Suprapubic skin (tissue), 4 donors: Measurements from ENCODE around the gene RNASEH1. TPM values are rescaled to one million over a fixed set of nuclear protein-coding genes. Genes with fewer than 3 reads are reported as not detected.
"Not testable (repeated sequence)": the region's sequence is repeated elsewhere in the genome, so short reads cannot be mapped to it uniquely, and the experiment has no call there.

Experiments used
- DNase-seq, 2 donors: peaks; one replicate each; pipeline ENCODE4 v3.0.0-alpha.2; 2019; ENCODE audit warnings: low spot score in 2 of 2
- H3K27ac ChIP-seq: fragments of 200-600 bp; sonication (generic); one replicate; pipeline ENCODE4 v1.5.1; 2019
- H3K27me3 ChIP-seq: fragments of 200-600 bp; sonication (generic); one replicate; pipeline ENCODE4 v1.5.1; 2019
- H3K36me3 ChIP-seq: fragments of 200-600 bp; sonication (generic); one replicate; pipeline ENCODE4 v1.5.1; 2019
- H3K4me1 ChIP-seq: fragments of 200-600 bp; sonication (generic); one replicate; pipeline ENCODE4 v1.5.1; 2019
- H3K4me3 ChIP-seq: fragments of 200-600 bp; sonication (generic); one replicate; pipeline ENCODE4 v1.5.1; 2019; ENCODE audit warnings: mild to moderate bottlenecking
- H3K9me3 ChIP-seq: fragments of 200-600 bp; sonication (generic); one replicate; pipeline ENCODE4 v1.5.1; 2019
- CTCF ChIP-seq, 2 donors: fragments of 200-600 bp in 1 of 2; fragments of 450-650 bp in 1 of 2; sonication (generic) in 1 of 2; IDR thresholded peaks; one replicate each; pipeline ENCODE4 v1.5.1; 2016 to 2019; ENCODE audit warnings: antibody characterized with exemption in 2 of 2, mild to moderate bottlenecking in 1 of 2, moderate library complexity in 1 of 2
- WGBS: methylation state at CpG from one replicate; pipeline ENCODE4 v1.1.5; 2018; 5-methylcytosine and 5-hydroxymethylcytosine counted together
- total RNA-seq, 4 donors: library from RNA; depleted of rRNA; stranded (reverse); fragments of >200 nt; gene quantifications; one replicate each; pipeline ENCODE4 v1.1.0, GENCODE V29; 2016

Gene RNASEH1
- total RNA-seq, 4 donors from 2014 or later = 9.8 to 18.1 (median 15.4) TPM

- H3K4me1 ChIP-seq = no peaks in the 10 kb centered on the region
- DNase-seq = peak in 1 of 2 donors; percentile 5
- H3K36me3 ChIP-seq = peaks cover 71% of the 10 kb centered on the region
- 93% methylated on average over 18 of the region's 18 CpGs for WGBS
- H3K27ac ChIP-seq = no peak overlapping the region
- no peaks in the 10 kb centered on the region for H3K9me3 ChIP-seq
- H3K4me3 ChIP-seq = no peak overlapping the region
- no peak for TF ChIP-seq CTCF (IDR thresholded peaks at IDR 0.05)
- no peaks in the 10 kb centered on the region for H3K27me3 ChIP-seq
Measured at GRCh38 chr2:3498783-3499394, 59.2 kb downstream of the RNASEH1 start.

DNA sequence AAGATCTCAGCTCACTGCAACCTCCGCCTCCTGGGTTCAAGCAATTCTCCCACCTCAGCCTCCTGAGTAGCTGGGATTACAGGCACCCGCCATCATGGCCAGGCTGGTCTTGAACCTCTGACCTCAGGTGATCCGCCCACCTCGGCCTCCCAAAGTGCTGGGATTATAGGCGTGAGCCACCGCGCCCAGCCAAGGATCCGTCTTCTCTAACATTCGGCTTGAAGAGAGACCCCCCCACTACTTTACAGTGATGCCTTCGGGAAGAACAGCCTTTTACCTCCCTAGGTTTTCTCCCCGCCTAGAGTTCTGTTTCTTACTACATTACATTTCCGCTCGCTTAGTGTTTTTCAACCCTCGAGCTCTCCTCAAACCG, 61.4 kb downstream of the RNASEH1 start:
- not testable (repeated sequence) for H3K27ac ChIP-seq, H3K4me3 ChIP-seq, H3K27me3 ChIP-seq, H3K9me3 ChIP-seq, DNase-seq, H3K4me1 ChIP-seq
- 96% methylated on average over 15 of the region's 15 CpGs for WGBS
- peaks cover 66% of the 10 kb centered on the region for H3K36me3 ChIP-seq

Other genes with a start within 250 kb of the RNASEH1 start
- gene EIPR1, start 180.5 kb downstream of the RNASEH1 start, total RNA-seq = 10 to 100 TPM; 29.0 to 37.5 (median 30.7) TPM
- 100 to 1,000 TPM in 3 of 4 donors, 10 to 100 TPM in 1; 90.2 to 248 (median 157) TPM for gene TRAPPC12, start 178.6 kb downstream of the RNASEH1 start, total RNA-seq
- 10 to 100 TPM; 39.2 to 54.4 (median 45.4) TPM for gene ADI1, start 38.8 kb downstream of the RNASEH1 start, total RNA-seq
- 1,000 to 10,000 TPM; 1,595 to 3,203 (median 2,542) TPM for gene RPS7, start 16.9 kb upstream of the RNASEH1 start, total RNA-seq
- under 1 TPM in 2 of 4 donors, not detected in 2; 0.39 to 0.68 TPM for gene COLEC11, start 36.8 kb upstream of the RNASEH1 start, total RNA-seq
- not detected for gene ALLC, start 99.9 kb upstream of the RNASEH1 start, total RNA-seq
- gene DCDC2C, start 145.2 kb upstream of the RNASEH1 start, total RNA-seq = 1 to 10 TPM in 1 of 4 donors, not detected in 3; 1.0 TPM